ENCODE data around the gene SHFL.

The SHFL gene

GRCh38 chr19:10136936-10137335 is 50.8 kb downstream of the SHFL start:
- Histone ChIP-seq H3K36me3 (ENCODE audit: control insufficient read depth in 1 of 2, insufficient read depth in 2 of 2, low read depth in 1 of 2, low read length in 2 of 2) (peaks cover 82 to 89% of the 10 kb centered on the region in 2 experiments), H3K9ac (ENCODE audit: low read length) (no peak overlapping the region), H3K4ac (ENCODE audit: low read depth in 1 of 2, low read length in 2 of 2) (no peak overlapping the region), H2BK12ac (ENCODE audit: low read length in 2 of 2) (no peak overlapping the region), H4K91ac (ENCODE audit: low read length) (no peak overlapping the region), H3K27me3 (ENCODE audit: control insufficient read depth in 1 of 2, insufficient read depth in 1 of 2, low read length in 2 of 2) (no peaks in the 10 kb centered on the region), H2BK15ac (ENCODE audit: low read depth, poor library complexity, severe bottlenecking) (no peak overlapping the region), H3K9me3 (ENCODE audit: control insufficient read depth, low read length) (no peaks in the 10 kb centered on the region), H3K4me2 (ENCODE audit: low read length, poor library complexity, severe bottlenecking) (no peak overlapping the region), H3K14ac (ENCODE audit: low read length in 2 of 2) (no peak overlapping the region), H3K27ac (ENCODE audit: low read length, poor library complexity, severe bottlenecking) (no peak overlapping the region), H2AK5ac (ENCODE audit: low read length, severe bottlenecking) (no peak overlapping the region), H2BK120ac (ENCODE audit: low read depth, low read length) (no peak overlapping the region), H3K23ac (ENCODE audit: low read length in 2 of 2) (no peak overlapping the region), H2BK5ac (ENCODE audit: low read depth, low read length, poor library complexity, severe bottlenecking) (no peak overlapping the region), H4K8ac (ENCODE audit: low read length) (no peak overlapping the region), H2AFZ (ENCODE audit: low read depth, low read length) (no peak overlapping the region), H3K18ac (ENCODE audit: low read depth in 1 of 2, low read length in 2 of 2) (no peak overlapping the region), H3K4me3 (ENCODE audit: insufficient read depth in 1 of 2, low read depth in 1 of 2, low read length in 2 of 2) (no peak overlapping the region), H3K4me1 (ENCODE audit: control insufficient read depth, insufficient read depth, low read depth, low read length) (no peaks in the 10 kb centered on the region), H3K79me1 (replicated peaks; ENCODE audit: low read length, poor library complexity, severe bottlenecking) (peaks cover 28% of the 10 kb centered on the region)
- WGBS: 97% methylated on average over 14 of the region's 14 CpGs
- DNase-seq: no peak

DNA sequence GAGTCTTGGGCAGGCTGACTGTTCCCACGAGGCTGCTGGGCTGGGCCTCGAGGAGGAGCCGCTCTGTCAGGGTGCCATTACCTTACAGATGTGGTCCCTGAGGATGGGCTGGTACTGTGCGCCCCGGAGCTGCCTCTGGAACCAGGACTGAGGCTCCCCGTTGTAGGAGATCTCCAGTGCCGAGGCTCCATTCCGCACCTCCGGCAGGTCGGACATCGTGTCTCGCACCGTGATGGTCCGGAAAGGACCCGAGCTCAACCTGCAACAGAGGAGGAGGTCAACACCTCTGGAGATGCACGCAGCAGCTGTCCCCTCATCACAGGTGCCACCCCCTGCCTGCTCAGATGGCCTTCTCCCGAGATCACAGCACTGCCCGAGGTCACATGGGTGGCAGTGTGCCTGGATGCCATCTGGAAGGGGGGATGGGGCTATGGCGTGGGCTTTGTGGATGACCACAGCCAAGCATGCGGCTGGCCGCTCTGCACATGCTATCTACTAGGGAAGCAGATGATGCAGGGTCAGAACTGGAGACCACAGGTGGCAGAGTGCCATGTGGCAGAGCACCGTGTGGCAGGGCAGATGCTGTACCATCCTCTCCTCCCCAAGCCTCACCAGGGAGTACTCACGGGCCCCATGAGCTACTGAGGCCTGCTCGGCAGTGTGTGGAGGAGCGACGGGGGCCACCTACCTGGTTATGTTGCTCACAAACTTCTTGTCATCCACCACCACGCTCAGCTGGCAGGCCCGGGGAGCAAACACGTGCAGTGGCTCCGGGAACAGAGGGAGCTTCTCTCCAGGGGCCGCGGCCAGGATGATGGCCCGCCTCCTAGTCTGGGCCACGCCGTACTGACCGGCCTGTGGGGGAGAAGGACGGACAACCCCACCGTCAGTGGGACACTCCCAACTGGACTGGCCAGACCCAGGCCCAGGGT is 51.9 kb downstream of the SHFL start:
- Histone ChIP-seq H3K36me3 (ENCODE audit: control insufficient read depth in 1 of 2, insufficient read depth in 2 of 2, low read depth in 1 of 2, low read length in 2 of 2) (peaks cover 89 to 94% of the 10 kb centered on the region in 2 experiments), H3K4me2 (ENCODE audit: low read length, poor library complexity, severe bottlenecking) (no peak overlapping the region), H4K91ac (ENCODE audit: low read length) (no peak overlapping the region), H4K8ac (ENCODE audit: low read length) (no peak overlapping the region), H3K23ac (ENCODE audit: low read length in 2 of 2) (no peak overlapping the region), H3K9ac (ENCODE audit: low read length) (no peak overlapping the region), H3K14ac (ENCODE audit: low read length in 2 of 2) (no peak overlapping the region), H3K27me3 (ENCODE audit: control insufficient read depth in 1 of 2, insufficient read depth in 1 of 2, low read length in 2 of 2) (no peaks in the 10 kb centered on the region), H2BK15ac (ENCODE audit: low read depth, poor library complexity, severe bottlenecking) (no peak overlapping the region), H3K9me3 (ENCODE audit: control insufficient read depth, low read length) (no peaks in the 10 kb centered on the region), H2AFZ (ENCODE audit: low read depth, low read length) (no peak overlapping the region), H3K4me3 (ENCODE audit: insufficient read depth in 1 of 2, low read depth in 1 of 2, low read length in 2 of 2) (no peak overlapping the region), H3K18ac (ENCODE audit: low read depth in 1 of 2, low read length in 2 of 2) (no peak overlapping the region), H3K4me1 (ENCODE audit: control insufficient read depth, insufficient read depth, low read depth, low read length) (no peaks in the 10 kb centered on the region), H2BK12ac (ENCODE audit: low read length in 2 of 2) (no peak overlapping the region), H3K27ac (ENCODE audit: low read length, poor library complexity, severe bottlenecking) (no peak overlapping the region), H2AK5ac (ENCODE audit: low read length, severe bottlenecking) (no peak overlapping the region), H3K4ac (ENCODE audit: low read depth in 1 of 2, low read length in 2 of 2) (no peak overlapping the region), H2BK5ac (ENCODE audit: low read depth, low read length, poor library complexity, severe bottlenecking) (no peak overlapping the region), H2BK120ac (ENCODE audit: low read depth, low read length) (no peak overlapping the region), H3K79me1 (replicated peaks; ENCODE audit: low read length, poor library complexity, severe bottlenecking) (peaks cover 31% of the 10 kb centered on the region)
- 96% methylated on average over 38 of the region's 38 CpGs for WGBS
- no peak for DNase-seq

- Histone ChIP-seq H3K4ac (ENCODE audit: low read depth in 1 of 2, low read length in 2 of 2) (no peak overlapping the region), H3K4me2 (ENCODE audit: low read length, poor library complexity, severe bottlenecking) (no peak overlapping the region), H3K23ac (ENCODE audit: low read length in 2 of 2) (no peak overlapping the region), H2BK5ac (ENCODE audit: low read depth, low read length, poor library complexity, severe bottlenecking) (no peak overlapping the region), H3K9ac (ENCODE audit: low read length) (no peak overlapping the region), H2BK12ac (ENCODE audit: low read length in 2 of 2) (no peak overlapping the region), H3K4me3 (ENCODE audit: insufficient read depth in 1 of 2, low read depth in 1 of 2, low read length in 2 of 2) (no peak overlapping the region), H3K27me3 (ENCODE audit: control insufficient read depth in 1 of 2, insufficient read depth in 1 of 2, low read length in 2 of 2) (no peaks in the 10 kb centered on the region), H3K36me3 (ENCODE audit: control insufficient read depth in 1 of 2, insufficient read depth in 2 of 2, low read depth in 1 of 2, low read length in 2 of 2) (peaks cover 88 to 93% of the 10 kb centered on the region in 2 experiments), H4K91ac (ENCODE audit: low read length) (no peak overlapping the region), H2AFZ (ENCODE audit: low read depth, low read length) (no peak overlapping the region), H3K14ac (ENCODE audit: low read length in 2 of 2) (no peak overlapping the region), H3K27ac (ENCODE audit: low read length, poor library complexity, severe bottlenecking) (no peak overlapping the region), H3K9me3 (ENCODE audit: control insufficient read depth, low read length) (no peaks in the 10 kb centered on the region), H2BK120ac (ENCODE audit: low read depth, low read length) (no peak overlapping the region), H3K79me1 (replicated peaks; ENCODE audit: low read length, poor library complexity, severe bottlenecking) (peaks cover 28% of the 10 kb centered on the region), H2AK5ac (ENCODE audit: low read length, severe bottlenecking) (no peak overlapping the region), H2BK15ac (ENCODE audit: low read depth, poor library complexity, severe bottlenecking) (no peak overlapping the region), H3K18ac (ENCODE audit: low read depth in 1 of 2, low read length in 2 of 2) (no peak overlapping the region), H3K4me1 (ENCODE audit: control insufficient read depth, insufficient read depth, low read depth, low read length) (no peaks in the 10 kb centered on the region), H4K8ac (ENCODE audit: low read length) (no peak overlapping the region)
- 98% methylated on average over 27 of the region's 27 CpGs for WGBS
- no peak for DNase-seq
Measured at GRCh38 chr19:10138879-10139795, 53.0 kb downstream of the SHFL start.

GRCh38 chr19:10139952-10140351 is 53.8 kb downstream of the SHFL start:
- no peak overlapping the region for H3K4ac ChIP-seq (ENCODE audit: low read depth in 1 of 2, low read length in 2 of 2)
- 98% methylated on average over 23 of the region's 23 CpGs for WGBS
- H3K36me3 ChIP-seq (ENCODE audit: control insufficient read depth in 1 of 2, insufficient read depth in 2 of 2, low read depth in 1 of 2, low read length in 2 of 2): peaks cover 90 to 95% of the 10 kb centered on the region in 2 experiments

More at GRCh38 chr19:10139952-10140351, 53.8 kb downstream of the SHFL start:
- Histone ChIP-seq H3K4me1 (ENCODE audit: control insufficient read depth, insufficient read depth, low read depth, low read length) (no peaks in the 10 kb centered on the region), H3K4me2 (ENCODE audit: low read length, poor library complexity, severe bottlenecking) (no peak overlapping the region), H3K79me1 (replicated peaks; ENCODE audit: low read length, poor library complexity, severe bottlenecking) (peaks cover 31% of the 10 kb centered on the region), H4K8ac (ENCODE audit: low read length) (no peak overlapping the region), H2BK12ac (ENCODE audit: low read length in 2 of 2) (no peak overlapping the region), H3K18ac (ENCODE audit: low read depth in 1 of 2, low read length in 2 of 2) (no peak overlapping the region), H4K91ac (ENCODE audit: low read length) (no peak overlapping the region), H2BK5ac (ENCODE audit: low read depth, low read length, poor library complexity, severe bottlenecking) (no peak overlapping the region), H3K27me3 (ENCODE audit: control insufficient read depth in 1 of 2, insufficient read depth in 1 of 2, low read length in 2 of 2) (no peaks in the 10 kb centered on the region), H2AK5ac (ENCODE audit: low read length, severe bottlenecking) (no peak overlapping the region), H2AFZ (ENCODE audit: low read depth, low read length) (no peak overlapping the region), H3K9ac (ENCODE audit: low read length) (no peak overlapping the region), H2BK120ac (ENCODE audit: low read depth, low read length) (no peak overlapping the region), H3K9me3 (ENCODE audit: control insufficient read depth, low read length) (no peaks in the 10 kb centered on the region), H3K23ac (ENCODE audit: low read length in 2 of 2) (no peak overlapping the region), H3K14ac (ENCODE audit: low read length in 2 of 2) (no peak overlapping the region), H2BK15ac (ENCODE audit: low read depth, poor library complexity, severe bottlenecking) (no peak overlapping the region), H3K4me3 (ENCODE audit: insufficient read depth in 1 of 2, low read depth in 1 of 2, low read length in 2 of 2) (no peak overlapping the region), H3K27ac (ENCODE audit: low read length, poor library complexity, severe bottlenecking) (no peak overlapping the region)
- DNase-seq: no peak
